Vagina (tissue), 2 donors: Measurements from ENCODE around the gene TPPP.
"Not testable (repeated sequence)": the region's sequence is repeated elsewhere in the genome, so short reads cannot be mapped to it uniquely, and the experiment has no call there.

Source experiments
- POLR2A ChIP-seq, 2 donors: fragments of 450-650 bp; IDR thresholded peaks; one replicate each; pipeline ENCODE4 v1.6.1; 2017; ENCODE audit warnings: antibody characterized with exemption in 2 of 2, mild to moderate bottlenecking in 2 of 2, moderate library complexity in 2 of 2
- POLR2AphosphoS5 ChIP-seq, 2 donors: sonication (generic); formaldehyde crosslinking; IDR thresholded peaks; one replicate each; pipeline ENCODE4 v1.9.0; 2017; ENCODE audit warnings: antibody characterized with exemption in 2 of 2, mild to moderate bottlenecking in 2 of 2, low read depth in 1 of 2; ENCODE audit not compliant: insufficient read depth in 1 of 2
- TF ChIP-seq, protein P1 (sequence below), 3 experiments: fragments of 450-650 bp in 2 of 3; fragments of 200-600 bp in 1 of 3; sonication (generic) in 1 of 3; IDR thresholded peaks; one replicate each; pipeline ENCODE4 v1.5.1; 2017 to 2019; ENCODE audit warnings: antibody characterized with exemption in 3 of 3, mild to moderate bottlenecking in 2 of 3, moderate library complexity in 2 of 3

DNA sequence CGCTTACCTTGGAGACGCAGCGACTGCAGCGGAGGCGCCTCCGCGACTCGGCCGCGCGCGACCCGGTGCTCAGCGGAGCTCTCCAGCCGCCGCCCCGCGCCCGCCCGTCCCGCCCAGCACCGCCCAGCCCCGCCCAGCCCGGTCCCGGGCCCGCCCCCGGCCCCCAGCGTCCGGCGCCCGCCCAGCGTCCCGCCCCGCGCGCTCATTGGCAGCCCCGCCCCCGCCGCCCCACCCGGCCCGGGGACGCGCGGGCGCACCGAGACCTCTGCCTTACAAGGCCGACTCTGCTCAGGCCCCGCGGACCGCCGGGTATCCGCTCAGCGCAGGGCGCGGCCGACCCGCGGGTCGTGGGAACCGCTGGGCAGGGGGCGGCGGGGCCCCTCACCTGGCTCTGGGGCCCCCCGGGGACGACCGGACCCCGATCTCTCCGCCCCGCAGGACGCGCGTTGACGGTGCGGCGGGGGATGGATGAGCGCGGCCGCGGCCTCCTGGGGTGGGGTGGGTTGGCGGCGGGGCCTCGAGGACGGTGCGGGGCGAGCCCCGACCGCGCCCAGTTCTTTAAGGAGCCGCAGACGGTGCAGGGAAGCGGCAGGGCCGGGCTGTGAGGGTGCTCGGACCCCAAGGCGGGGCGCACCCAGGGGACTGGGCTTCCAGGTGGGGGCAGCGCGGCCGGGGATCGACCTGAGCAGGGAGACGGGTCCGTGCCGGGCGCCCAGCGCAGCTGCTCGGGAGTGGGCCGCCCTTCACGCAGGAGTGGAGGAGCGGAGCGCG lies at the start of gene TPPP:
- TF ChIP-seq, protein P1, sequence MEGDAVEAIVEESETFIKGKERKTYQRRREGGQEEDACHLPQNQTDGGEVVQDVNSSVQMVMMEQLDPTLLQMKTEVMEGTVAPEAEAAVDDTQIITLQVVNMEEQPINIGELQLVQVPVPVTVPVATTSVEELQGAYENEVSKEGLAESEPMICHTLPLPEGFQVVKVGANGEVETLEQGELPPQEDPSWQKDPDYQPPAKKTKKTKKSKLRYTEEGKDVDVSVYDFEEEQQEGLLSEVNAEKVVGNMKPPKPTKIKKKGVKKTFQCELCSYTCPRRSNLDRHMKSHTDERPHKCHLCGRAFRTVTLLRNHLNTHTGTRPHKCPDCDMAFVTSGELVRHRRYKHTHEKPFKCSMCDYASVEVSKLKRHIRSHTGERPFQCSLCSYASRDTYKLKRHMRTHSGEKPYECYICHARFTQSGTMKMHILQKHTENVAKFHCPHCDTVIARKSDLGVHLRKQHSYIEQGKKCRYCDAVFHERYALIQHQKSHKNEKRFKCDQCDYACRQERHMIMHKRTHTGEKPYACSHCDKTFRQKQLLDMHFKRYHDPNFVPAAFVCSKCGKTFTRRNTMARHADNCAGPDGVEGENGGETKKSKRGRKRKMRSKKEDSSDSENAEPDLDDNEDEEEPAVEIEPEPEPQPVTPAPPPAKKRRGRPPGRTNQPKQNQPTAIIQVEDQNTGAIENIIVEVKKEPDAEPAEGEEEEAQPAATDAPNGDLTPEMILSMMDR (IDR thresholded peaks at IDR 0.05): not testable (repeated sequence)
- peak in 1 of 2 donors; percentile 22 for TF ChIP-seq POLR2A (IDR thresholded peaks at IDR 0.05)
- TF ChIP-seq POLR2AphosphoS5 (IDR thresholded peaks at IDR 0.05; ENCODE audit: insufficient read depth in 1 of 2, low read depth in 1 of 2): not testable (repeated sequence)
